Measurements from ENCODE around the gene C1orf159. TPM values are rescaled to one million over a fixed set of nuclear protein-coding genes. Genes with fewer than 3 reads are reported as not detected.

Gene C1orf159
- polyA plus RNA-seq, 1 donor (not counting 4 experiments of a cell fraction or from before 2014, with no cell fraction given) = 6.1 TPM

- Histone ChIP-seq H3K27me3 (ENCODE audit: control insufficient read depth, extremely low read depth, insufficient read depth, low read length) (peaks cover 17% of the 10 kb centered on the region), H3K36me3 (ENCODE audit: control insufficient read depth in 2 of 2, extremely low read depth in 1 of 2, insufficient read depth in 2 of 2, low read length in 2 of 2) (peaks cover 3 to 4% of the 10 kb centered on the region in 2 experiments), H3K4me2 (ENCODE audit: control insufficient read depth, extremely low read depth, insufficient read depth, low read depth, low read length) (no peak overlapping the region), H3K9me1 (ENCODE audit: control insufficient read depth, extremely low read depth, insufficient read depth, low read length) (no peaks in the 10 kb centered on the region), H3K79me2 (ENCODE audit: control insufficient read depth, insufficient read depth, low read length) (peaks cover 16% of the 10 kb centered on the region), H3K4me3 (ENCODE audit: control insufficient read depth in 2 of 3, extremely low read depth in 1 of 3, insufficient read depth in 2 of 3, low read depth in 1 of 3, low read length in 3 of 3) (no peak overlapping the region), H3K9ac (ENCODE audit: control insufficient read depth, extremely low read depth, insufficient read depth, low read length) (no peak overlapping the region), H3K9me3 (ENCODE audit: control insufficient read depth, low read depth, low read length) (no peaks in the 10 kb centered on the region), H3K27ac (ENCODE audit: control insufficient read depth, insufficient read depth, low read length) (no peak overlapping the region), H2AFZ (ENCODE audit: control insufficient read depth, low read length) (no peak overlapping the region), H4K20me1 (ENCODE audit: control insufficient read depth, extremely low read depth, insufficient read depth, low read length) (no peaks in the 10 kb centered on the region), H3K4me1 (ENCODE audit: control insufficient read depth, extremely low read depth, insufficient read depth, low read length) (peaks cover 5% of the 10 kb centered on the region)
- TF ChIP-seq, protein P1, sequence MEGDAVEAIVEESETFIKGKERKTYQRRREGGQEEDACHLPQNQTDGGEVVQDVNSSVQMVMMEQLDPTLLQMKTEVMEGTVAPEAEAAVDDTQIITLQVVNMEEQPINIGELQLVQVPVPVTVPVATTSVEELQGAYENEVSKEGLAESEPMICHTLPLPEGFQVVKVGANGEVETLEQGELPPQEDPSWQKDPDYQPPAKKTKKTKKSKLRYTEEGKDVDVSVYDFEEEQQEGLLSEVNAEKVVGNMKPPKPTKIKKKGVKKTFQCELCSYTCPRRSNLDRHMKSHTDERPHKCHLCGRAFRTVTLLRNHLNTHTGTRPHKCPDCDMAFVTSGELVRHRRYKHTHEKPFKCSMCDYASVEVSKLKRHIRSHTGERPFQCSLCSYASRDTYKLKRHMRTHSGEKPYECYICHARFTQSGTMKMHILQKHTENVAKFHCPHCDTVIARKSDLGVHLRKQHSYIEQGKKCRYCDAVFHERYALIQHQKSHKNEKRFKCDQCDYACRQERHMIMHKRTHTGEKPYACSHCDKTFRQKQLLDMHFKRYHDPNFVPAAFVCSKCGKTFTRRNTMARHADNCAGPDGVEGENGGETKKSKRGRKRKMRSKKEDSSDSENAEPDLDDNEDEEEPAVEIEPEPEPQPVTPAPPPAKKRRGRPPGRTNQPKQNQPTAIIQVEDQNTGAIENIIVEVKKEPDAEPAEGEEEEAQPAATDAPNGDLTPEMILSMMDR (optimal IDR thresholded peaks at IDR 0.05 in 1 of 3, IDR thresholded peaks at IDR 0.05 in 1 of 3, conservative IDR thresholded peaks at IDR 0.05 in 1 of 3; ENCODE audit: extremely low read depth in 1 of 3, insufficient read depth in 2 of 3, low read length in 3 of 3) = no peak
- no peak for TF ChIP-seq EZH2 (IDR thresholded peaks at IDR 0.05; ENCODE audit: low read length)
- DNase-seq (ENCODE audit: low read depth, low spot score) (no peak), FAIRE-seq (no peak)
- dilution Hi-C loops (cut with MboI; ENCODE audit: extremely low pct_ligation_motif_present, low sequenced_read_pairs) = no loop called here
These were observed 2.4 kb upstream of the C1orf159 start for GRCh38 chr1:1118011-1118875.

GRCh38 chr1:1117469-1117831 is 1.6 kb upstream of the C1orf159 start:
- no peak for TF ChIP-seq EZH2 (IDR thresholded peaks at IDR 0.05; ENCODE audit: low read length)
- TF ChIP-seq, protein P1 (optimal IDR thresholded peaks at IDR 0.05 in 1 of 3, IDR thresholded peaks at IDR 0.05 in 1 of 3, conservative IDR thresholded peaks at IDR 0.05 in 1 of 3; ENCODE audit: extremely low read depth in 1 of 3, insufficient read depth in 2 of 3, low read length in 3 of 3) = no peak
- H3K4me2 ChIP-seq (ENCODE audit: control insufficient read depth, extremely low read depth, insufficient read depth, low read depth, low read length) = no peak overlapping the region

More at GRCh38 chr1:1117469-1117831, 1.6 kb upstream of the C1orf159 start:
- Histone ChIP-seq H3K9me3 (ENCODE audit: control insufficient read depth, low read depth, low read length) (no peaks in the 10 kb centered on the region), H3K27ac (ENCODE audit: control insufficient read depth, insufficient read depth, low read length) (no peak overlapping the region), H2AFZ (ENCODE audit: control insufficient read depth, low read length) (no peak overlapping the region), H3K4me3 (ENCODE audit: control insufficient read depth in 2 of 3, extremely low read depth in 1 of 3, insufficient read depth in 2 of 3, low read depth in 1 of 3, low read length in 3 of 3) (no peak overlapping the region), H4K20me1 (ENCODE audit: control insufficient read depth, extremely low read depth, insufficient read depth, low read length) (no peaks in the 10 kb centered on the region), H3K36me3 (ENCODE audit: control insufficient read depth in 2 of 2, extremely low read depth in 1 of 2, insufficient read depth in 2 of 2, low read length in 2 of 2) (peaks cover 5% of the 10 kb centered on the region in 2 experiments), H3K9ac (ENCODE audit: control insufficient read depth, extremely low read depth, insufficient read depth, low read length) (no peak overlapping the region), H3K9me1 (ENCODE audit: control insufficient read depth, extremely low read depth, insufficient read depth, low read length) (no peaks in the 10 kb centered on the region), H3K27me3 (ENCODE audit: control insufficient read depth, extremely low read depth, insufficient read depth, low read length) (peaks cover 17% of the 10 kb centered on the region), H3K79me2 (ENCODE audit: control insufficient read depth, insufficient read depth, low read length) (peaks cover 22% of the 10 kb centered on the region), H3K4me1 (ENCODE audit: control insufficient read depth, extremely low read depth, insufficient read depth, low read length) (peaks cover 5% of the 10 kb centered on the region)
- no peak for DNase-seq (ENCODE audit: low read depth, low spot score)
- FAIRE-seq = no peak
- dilution Hi-C loops (cut with MboI; ENCODE audit: extremely low pct_ligation_motif_present, low sequenced_read_pairs) = no loop called here

Data from keratinocyte (primary cell).